GM03348 (cell line): ENCODE data around the gene NRTN.

Source experiments
- DNase-seq: peaks from one replicate; pipeline ENCODE4 v3.0.0; 2012; ENCODE audit warnings: low spot score

Gene NRTN

GRCh38 chr19:5814852-5815246 lies 10.0 kb downstream of the NRTN start:
- no peak for DNase-seq

GRCh38 chr19:5817218-5817617 lies 12.4 kb downstream of the NRTN start:
- DNase-seq = no peak

GRCh38 chr19:5818594-5818993 lies 13.7 kb downstream of the NRTN start:
- DNase-seq = no peak

- no peak for DNase-seq
Observed at GRCh38 chr19:5820785-5821184, 15.9 kb downstream of the NRTN start.

- no peak for DNase-seq
Observed at GRCh38 chr19:5821521-5822180, 16.8 kb downstream of the NRTN start.

GRCh38 chr19:5822181-5822844 lies 17.4 kb downstream of the NRTN start:
- no peak for DNase-seq

GRCh38 chr19:5823579-5824281 lies 18.9 kb downstream of the NRTN start:
- DNase-seq = peak; percentile 33

- no peak for DNase-seq
Observed at GRCh38 chr19:5824751-5825150, 19.9 kb downstream of the NRTN start.

GRCh38 chr19:5825178-5825577 lies 20.3 kb downstream of the NRTN start:
- DNase-seq = no peak

GRCh38 chr19:5826531-5827341 lies 21.9 kb downstream of the NRTN start:
- DNase-seq = no peak

GRCh38 chr19:5827342-5827890 lies 22.5 kb downstream of the NRTN start:
- DNase-seq = no peak

- DNase-seq = peak; percentile 94
Observed at GRCh38 chr19:5827891-5828660, 23.2 kb downstream of the NRTN start.

GRCh38 chr19:5828661-5829566 lies 24.0 kb downstream of the NRTN start:
- DNase-seq = no peak

GRCh38 chr19:5829567-5830310 lies 24.9 kb downstream of the NRTN start:
- no peak for DNase-seq

- DNase-seq = no peak
Observed at GRCh38 chr19:5831159-5831558, 26.3 kb downstream of the NRTN start.

GRCh38 chr19:5832061-5832460 lies 27.2 kb downstream of the NRTN start:
- DNase-seq = no peak

GRCh38 chr19:5832527-5833216 lies 27.8 kb downstream of the NRTN start:
- DNase-seq = no peak

- DNase-seq = no peak
Observed at GRCh38 chr19:5837761-5838352, 33.0 kb downstream of the NRTN start.
